Smooth muscle cell (in vitro differentiated cells): ENCODE measurements around the gene ING2. TPM values are rescaled to one million over a fixed set of nuclear protein-coding genes. Genes with fewer than 3 reads are reported as not detected.

ENCODE experiments used
- DNase-seq: peaks from one replicate; lab custom pipeline; 2025; ENCODE audit not compliant: unreplicated experiment; lab: John Stamatoyannopoulos, UW
- H2AFZ ChIP-seq: fragments of 200-600 bp; sonication (generic); 2 replicates; pipeline ENCODE4 v1.6.0; 2016; ENCODE audit warnings: antibody characterized with exemption, low read depth, mild to moderate bottlenecking
- H3F3A ChIP-seq: fragments of 200-600 bp; sonication (generic); 2 replicates; pipeline ENCODE4 v1.6.0; 2017; ENCODE audit warnings: antibody characterized with exemption, low read depth
- H3K27ac ChIP-seq: fragments of 200-600 bp; sonication (generic); 2 replicates; pipeline ENCODE4 v1.5.1; 2016; ENCODE audit warnings: low read depth, mild to moderate bottlenecking
- H3K27me3 ChIP-seq: fragments of 200-600 bp; sonication (generic); 2 replicates; pipeline ENCODE4 v1.6.1; 2016; ENCODE audit warnings: low read depth, mild to moderate bottlenecking
- H3K36me3 ChIP-seq: fragments of 200-600 bp; sonication (generic); 2 replicates; pipeline ENCODE4 v1.5.1; 2016; ENCODE audit warnings: low read depth
- H3K4me1 ChIP-seq: fragments of 200-600 bp; sonication (generic); 2 replicates; pipeline ENCODE4 v1.5.1; 2016; ENCODE audit warnings: low read depth
- H3K4me2 ChIP-seq: fragments of 200-600 bp; sonication (generic); 2 replicates; pipeline ENCODE4 v1.6.0; 2016; ENCODE audit warnings: mild to moderate bottlenecking
- H3K4me3 ChIP-seq: fragments of 200-600 bp; sonication (generic); 2 replicates; pipeline ENCODE4 v1.5.1; 2016; ENCODE audit warnings: mild to moderate bottlenecking
- H3K79me2 ChIP-seq: fragments of 200-600 bp; sonication (generic); 2 replicates; pipeline ENCODE4 v1.6.0; 2016; ENCODE audit warnings: low read depth, mild to moderate bottlenecking
- H3K9ac ChIP-seq: fragments of 200-600 bp; sonication (generic); 2 replicates; pipeline ENCODE4 v1.6.0; 2016; ENCODE audit warnings: low read depth
- H3K9me3 ChIP-seq: fragments of 200-600 bp; sonication (generic); replicated peaks from 2 replicates; pipeline ENCODE4 v1.5.1; 2016; ENCODE audit warnings: low read depth
- H4K20me1 ChIP-seq: fragments of 200-600 bp; sonication (generic); 2 replicates; pipeline ENCODE4 v1.6.0; 2016; ENCODE audit warnings: low read depth
- CTCF ChIP-seq: fragments of 200-600 bp; sonication (generic); IDR thresholded peaks from 2 replicates; pipeline ENCODE4 v1.5.1; 2017; ENCODE audit warnings: borderline replicate concordance, mild to moderate bottlenecking, antibody characterized with exemption; ENCODE audit not compliant: insufficient read depth, poor library complexity, severe bottlenecking
- WGBS: methylation state at CpG from one replicate; pipeline ENCODE4 v1.1.7; 2016; ENCODE audit warnings: low lambda C conversion rate; 5-methylcytosine and 5-hydroxymethylcytosine counted together
- polyA plus RNA-seq: library from polyadenylated mRNA; unstranded; fragments of >200 nt; fragmentation: Nextera tagmentation; extraction: Ambion mirVana; gene quantifications from 2 replicates; pipeline ENCODE4 v1.2.1, GENCODE V29; 2016
- total RNA-seq: library from RNA; depleted of rRNA; stranded (reverse); fragments of >200 nt; gene quantifications from 2 replicates; pipeline ENCODE4 v1.2.3, GENCODE V29; 2014

Gene ING2
- total and polyA plus RNA-seq, 2 experiments from 2014 or later: 16.3 to 30.1 TPM

GRCh38 chr4:183504064-183504929, 561 bp upstream of the ING2 start:
- WGBS: under 1% methylated on average over 76 of the region's 106 CpGs
- no peaks in the 10 kb centered on the region for H3K36me3 ChIP-seq
- DNase-seq: peak; percentile 97

GRCh38 chr4:183505611-183506388, 942 bp downstream of the ING2 start:
- Histone ChIP-seq H3K4me1 (peaks cover 16% of the 10 kb centered on the region), H4K20me1 (peaks cover 28% of the 10 kb centered on the region), H3F3A (peaks cover 4% of the 10 kb centered on the region), H3K4me3 (peak overlapping the region; percentile 89), H3K9me3 (no peaks in the 10 kb centered on the region), H3K79me2 (peaks cover 44% of the 10 kb centered on the region), H3K9ac (peak overlapping the region; percentile 90), H3K4me2 (peak overlapping the region; percentile 99), H3K36me3 (peaks cover 6% of the 10 kb centered on the region), H3K27me3 (no peaks in the 10 kb centered on the region), H2AFZ (peak overlapping the region; percentile 75), H3K27ac (peak overlapping the region; percentile 97)
- 1% methylated on average over 30 of the region's 80 CpGs for WGBS
- no peak for TF ChIP-seq CTCF
- DNase-seq: peak; percentile 75

More at GRCh38 chr4:183504064-183504929, 561 bp upstream of the ING2 start:
- peak overlapping the region; percentile 89 for H3K4me3 ChIP-seq
- H3K27ac ChIP-seq: peak overlapping the region; percentile 97
- peaks cover 16% of the 10 kb centered on the region for H3K4me1 ChIP-seq
- peaks cover 43% of the 10 kb centered on the region for H3K79me2 ChIP-seq
- peak overlapping the region; percentile 99 for H3K4me2 ChIP-seq
- H3K9ac ChIP-seq: peak overlapping the region; percentile 90
- TF ChIP-seq CTCF: no peak
- peaks cover 28% of the 10 kb centered on the region for H4K20me1 ChIP-seq
- no peaks in the 10 kb centered on the region for H3K27me3 ChIP-seq
- H3K9me3 ChIP-seq: no peaks in the 10 kb centered on the region
- peaks cover 4% of the 10 kb centered on the region for H3F3A ChIP-seq
- peak overlapping the region; percentile 75 for H2AFZ ChIP-seq

GRCh38 chr4:183506389-183506735, 1.5 kb downstream of the ING2 start:
- no peak for TF ChIP-seq CTCF
- Histone ChIP-seq H3K4me3 (peak overlapping the region; percentile 89), H3K27ac (peak overlapping the region; percentile 97), H3K9ac (peak overlapping the region; percentile 90), H2AFZ (peak overlapping the region; percentile 75), H3K36me3 (peaks cover 11% of the 10 kb centered on the region), H3K27me3 (no peaks in the 10 kb centered on the region), H3K4me2 (peak overlapping the region; percentile 99), H3K79me2 (peaks cover 47% of the 10 kb centered on the region), H3K4me1 (peaks cover 16% of the 10 kb centered on the region), H3K9me3 (no peaks in the 10 kb centered on the region), H4K20me1 (peaks cover 32% of the 10 kb centered on the region), H3F3A (peaks cover 4% of the 10 kb centered on the region)
- no peak for DNase-seq
- 2% methylated on average over 14 of the region's 14 CpGs for WGBS
